Fibroblast of lung (primary cell): ENCODE results near the gene SACM1L. TPM values are rescaled to one million over a fixed set of nuclear protein-coding genes. Genes with fewer than 3 reads are reported as not detected.

Experiments used
- DNase-seq, 2 donors: peaks; one replicate each; pipeline versions ENCODE4 v3.0.0 to v3.0.0-alpha.2; 2010; ENCODE audit warnings: low read depth in 2 of 2
- H2AFZ ChIP-seq: 2 replicates; pipeline ENCODE4 v1.5.1; 2012; ENCODE audit warnings: low read length, control low read depth, inconsistent platforms
- H3K27ac ChIP-seq: 2 replicates; pipeline ENCODE4 v1.5.1; 2011; ENCODE audit warnings: low read length, control low read depth; ENCODE audit not compliant: insufficient read depth
- H3K27me3 ChIP-seq: 2 replicates; pipeline ENCODE4 v1.5.1; 2011; ENCODE audit warnings: mild to moderate bottlenecking, low read length; ENCODE audit not compliant: control insufficient read depth, insufficient read depth
- H3K36me3 ChIP-seq: 2 replicates; pipeline ENCODE4 v1.5.1; 2011; ENCODE audit warnings: low read length; ENCODE audit not compliant: control insufficient read depth, insufficient read depth
- H3K4me1 ChIP-seq: 2 replicates; pipeline ENCODE4 v1.5.1; 2011; ENCODE audit warnings: low read length; ENCODE audit not compliant: control insufficient read depth, insufficient read depth; ENCODE audit errors: extremely low read depth
- H3K4me2 ChIP-seq: 2 replicates; pipeline ENCODE4 v1.5.1; 2011; ENCODE audit warnings: low read length, control low read depth; ENCODE audit not compliant: insufficient read depth; ENCODE audit errors: extremely low read depth
- H3K4me3 ChIP-seq, 4 experiments: fragments of 200-600 bp in 1 of 4; sonication (generic) in 1 of 4; replicated peaks in 1 of 4; 2 replicates each; pipeline ENCODE4 v1.5.1; 2011 to 2016; ENCODE audit warnings: low read length in 4 of 4, low read depth in 3 of 4, mild to moderate bottlenecking in 3 of 4, control low read depth in 2 of 4, inconsistent platforms in 1 of 4, mixed read lengths in 1 of 4; ENCODE audit not compliant: insufficient read depth in 1 of 4; ENCODE audit errors: control extremely low read depth in 1 of 4
- H3K79me2 ChIP-seq: 2 replicates; pipeline ENCODE4 v1.5.1; 2012; ENCODE audit warnings: mild to moderate bottlenecking, low read length, inconsistent platforms; ENCODE audit not compliant: control insufficient read depth, insufficient read depth
- H3K9ac ChIP-seq: 2 replicates; pipeline ENCODE4 v1.5.1; 2011; ENCODE audit warnings: mild to moderate bottlenecking, low read length, control low read depth; ENCODE audit not compliant: insufficient read depth
- H3K9me3 ChIP-seq: 2 replicates; pipeline ENCODE4 v1.5.1; 2012; ENCODE audit warnings: low read depth, low read length; ENCODE audit not compliant: control insufficient read depth, insufficient read depth
- H4K20me1 ChIP-seq: 2 replicates; pipeline ENCODE4 v1.5.1; 2011; ENCODE audit warnings: low read length; ENCODE audit not compliant: control insufficient read depth, insufficient read depth; ENCODE audit errors: extremely low read depth
- EZH2 ChIP-seq: IDR thresholded peaks from 2 replicates; pipeline ENCODE4 v1.5.1; 2012; ENCODE audit warnings: low read length, control low read depth, mild to moderate bottlenecking; ENCODE audit errors: missing control alignments
- polyA plus RNA-seq, 2 donors: library from polyadenylated mRNA; depleted of rRNA in 1 of 2; stranded (reverse) in 1 of 2; unstranded in 1 of 2; fragments of >200 nt; gene quantifications; 2 replicates each; pipeline ENCODE4 v1.2.1, GENCODE V29; 2011 to 2012; ENCODE audit warnings: missing spikeins in 1 of 2
- total RNA-seq: library from RNA; depleted of rRNA; stranded (reverse); fragments of >200 nt; gene quantifications from 2 replicates; pipeline ENCODE4 v1.2.1, GENCODE V29; 2014
- TF ChIP-seq, protein P1 (sequence below), 2 donors: IDR thresholded peaks in 1 of 2; conservative IDR thresholded peaks in 1 of 2; 1 replicate in 1 of 2; 2 replicates in 1 of 2; pipeline ENCODE4 v1.5.1; 2011 to 2012; ENCODE audit warnings: low read length in 2 of 2, control low read depth in 1 of 2, inconsistent platforms in 1 of 2, low read depth in 1 of 2, mild to moderate bottlenecking in 1 of 2

Gene SACM1L
- total and polyA plus RNA-seq, 2 donors (not counting 1 experiment from before 2014, with no cell fraction given) = 33.3 to 41.8 TPM

- Histone ChIP-seq H4K20me1 (no peaks in the 10 kb centered on the region), H3K9me3 (no peaks in the 10 kb centered on the region), H2AFZ (no peak overlapping the region), H3K4me1 (no peaks in the 10 kb centered on the region), H3K27ac (no peak overlapping the region), H3K4me3 (no peak overlapping the region), H3K79me2 (no peaks in the 10 kb centered on the region), H3K27me3 (no peaks in the 10 kb centered on the region), H3K4me2 (no peak overlapping the region), H3K9ac (no peak overlapping the region), H3K36me3 (peaks cover 11% of the 10 kb centered on the region)
- TF ChIP-seq EZH2 = no peak
- TF ChIP-seq, protein P1, sequence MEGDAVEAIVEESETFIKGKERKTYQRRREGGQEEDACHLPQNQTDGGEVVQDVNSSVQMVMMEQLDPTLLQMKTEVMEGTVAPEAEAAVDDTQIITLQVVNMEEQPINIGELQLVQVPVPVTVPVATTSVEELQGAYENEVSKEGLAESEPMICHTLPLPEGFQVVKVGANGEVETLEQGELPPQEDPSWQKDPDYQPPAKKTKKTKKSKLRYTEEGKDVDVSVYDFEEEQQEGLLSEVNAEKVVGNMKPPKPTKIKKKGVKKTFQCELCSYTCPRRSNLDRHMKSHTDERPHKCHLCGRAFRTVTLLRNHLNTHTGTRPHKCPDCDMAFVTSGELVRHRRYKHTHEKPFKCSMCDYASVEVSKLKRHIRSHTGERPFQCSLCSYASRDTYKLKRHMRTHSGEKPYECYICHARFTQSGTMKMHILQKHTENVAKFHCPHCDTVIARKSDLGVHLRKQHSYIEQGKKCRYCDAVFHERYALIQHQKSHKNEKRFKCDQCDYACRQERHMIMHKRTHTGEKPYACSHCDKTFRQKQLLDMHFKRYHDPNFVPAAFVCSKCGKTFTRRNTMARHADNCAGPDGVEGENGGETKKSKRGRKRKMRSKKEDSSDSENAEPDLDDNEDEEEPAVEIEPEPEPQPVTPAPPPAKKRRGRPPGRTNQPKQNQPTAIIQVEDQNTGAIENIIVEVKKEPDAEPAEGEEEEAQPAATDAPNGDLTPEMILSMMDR (conservative IDR thresholded peaks at IDR 0.05 in 1 of 2, IDR thresholded peaks at IDR 0.05 in 1 of 2; ENCODE audit: low read depth in 1 of 2, low read length in 2 of 2) = no peak
- DNase-seq = no peak
These were observed 9.4 kb upstream of the SACM1L start for GRCh38 chr3:45679805-45680204.

GRCh38 chr3:45681221-45681620, 8.0 kb upstream of the SACM1L start:
- H3K27me3 ChIP-seq = no peaks in the 10 kb centered on the region
- no peaks in the 10 kb centered on the region for H3K9me3 ChIP-seq
- DNase-seq = no peak
- H3K4me2 ChIP-seq = no peak overlapping the region
- peaks cover 11% of the 10 kb centered on the region for H3K36me3 ChIP-seq
- no peak overlapping the region for H3K9ac ChIP-seq
- H3K4me3 ChIP-seq = no peak overlapping the region
- no peak overlapping the region for H3K27ac ChIP-seq
- H3K4me1 ChIP-seq = no peaks in the 10 kb centered on the region
- no peak for TF ChIP-seq EZH2
- TF ChIP-seq, protein P1 (conservative IDR thresholded peaks at IDR 0.05 in 1 of 2, IDR thresholded peaks at IDR 0.05 in 1 of 2; ENCODE audit: low read depth in 1 of 2, low read length in 2 of 2) = no peak
- H2AFZ ChIP-seq = no peak overlapping the region
- H4K20me1 ChIP-seq = no peaks in the 10 kb centered on the region
- H3K79me2 ChIP-seq = no peaks in the 10 kb centered on the region

DNA sequence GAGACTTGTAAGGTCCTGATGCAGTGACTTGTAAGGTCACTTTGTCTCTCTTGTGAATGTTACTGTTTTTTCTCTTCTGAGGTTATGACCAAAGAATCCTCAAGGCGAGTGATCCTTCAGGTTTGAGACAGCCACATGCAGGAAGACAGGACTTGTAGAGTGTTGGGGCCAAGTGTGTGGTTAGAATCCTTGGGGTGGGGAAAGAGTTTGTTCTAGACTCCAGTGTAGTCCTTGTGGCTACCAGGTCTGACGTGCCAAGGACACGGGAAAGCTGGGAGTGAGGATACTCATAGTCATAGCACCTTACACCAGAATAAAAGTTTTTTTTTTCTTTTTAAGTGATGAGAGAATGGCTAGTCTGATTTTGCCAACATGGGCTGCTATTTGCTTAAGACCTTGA, 7.3 kb upstream of the SACM1L start:
- H3K9ac ChIP-seq = no peak overlapping the region
- DNase-seq = no peak
- peaks cover 11% of the 10 kb centered on the region for H3K36me3 ChIP-seq
- no peak overlapping the region for H3K4me3 ChIP-seq
- H3K4me1 ChIP-seq = no peaks in the 10 kb centered on the region
- no peak overlapping the region for H3K27ac ChIP-seq
- H2AFZ ChIP-seq = no peak overlapping the region
- H3K4me2 ChIP-seq = no peak overlapping the region
- no peaks in the 10 kb centered on the region for H3K9me3 ChIP-seq
- H3K27me3 ChIP-seq = no peaks in the 10 kb centered on the region
- TF ChIP-seq EZH2 = no peak
- TF ChIP-seq, protein P1 (conservative IDR thresholded peaks at IDR 0.05 in 1 of 2, IDR thresholded peaks at IDR 0.05 in 1 of 2; ENCODE audit: low read depth in 1 of 2, low read length in 2 of 2) = no peak
- H4K20me1 ChIP-seq = no peaks in the 10 kb centered on the region
- no peaks in the 10 kb centered on the region for H3K79me2 ChIP-seq
